Measurements from ENCODE around the gene VPS36. TPM values are rescaled to one million over a fixed set of nuclear protein-coding genes. Genes with fewer than 3 reads are reported as not detected.

Gene VPS36
- total and polyA plus RNA-seq, 11 donors = 15.0 to 38.5 (median 30.9) TPM

DNA sequence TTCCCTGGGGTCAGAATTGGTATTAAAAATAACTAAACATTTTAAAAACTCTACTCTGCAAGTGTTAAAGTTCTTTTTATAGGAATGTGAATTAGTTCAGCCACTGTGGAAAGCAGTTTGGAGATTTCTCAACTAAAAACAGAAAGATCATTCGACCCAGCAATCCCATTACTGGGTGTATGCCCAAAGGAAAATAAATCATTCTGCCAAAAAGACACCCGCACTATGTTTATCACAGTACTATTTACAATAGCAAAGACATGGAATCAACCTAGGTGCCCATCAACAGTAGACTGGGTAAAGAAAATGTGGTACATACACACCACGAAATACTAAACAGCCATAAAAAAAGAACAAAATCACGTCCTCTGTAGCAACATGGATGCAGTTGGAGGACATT is 43.8 kb downstream of the VPS36 start:
- Histone ChIP-seq H3K4me3 (peak overlapping the region in 9 of 12 donors; percentile 45 to 88 (median 72)), H3K27ac (peak overlapping the region; percentile 35 to 87 (median 76)), H3K27me3 (peaks cover 0 to 13% (median 0%) of the 10 kb centered on the region in 9 donors), H3K9me3 (no peaks in the 10 kb centered on the region), H3K36me3 (peaks cover 0 to 24% (median 15%) of the 10 kb centered on the region in 9 donors), H3K4me1 (peaks cover 0 to 19% (median 11%) of the 10 kb centered on the region in 12 donors)
- no peak for DNase-seq
- intact Hi-C loops (cut with DNase I) = loop anchor here in 5 of 10 donors (1.0 to 5.0 kb wide), 4 partner anchors 22 to 46 kb away; partner anchors contain the start of gene VPS36 (in 2 of the 5)
- 60 to 67% (median 65%) methylated on average over 4 of the region's 4 CpGs for WGBS, 4 donors
- TF ChIP-seq, protein P1, sequence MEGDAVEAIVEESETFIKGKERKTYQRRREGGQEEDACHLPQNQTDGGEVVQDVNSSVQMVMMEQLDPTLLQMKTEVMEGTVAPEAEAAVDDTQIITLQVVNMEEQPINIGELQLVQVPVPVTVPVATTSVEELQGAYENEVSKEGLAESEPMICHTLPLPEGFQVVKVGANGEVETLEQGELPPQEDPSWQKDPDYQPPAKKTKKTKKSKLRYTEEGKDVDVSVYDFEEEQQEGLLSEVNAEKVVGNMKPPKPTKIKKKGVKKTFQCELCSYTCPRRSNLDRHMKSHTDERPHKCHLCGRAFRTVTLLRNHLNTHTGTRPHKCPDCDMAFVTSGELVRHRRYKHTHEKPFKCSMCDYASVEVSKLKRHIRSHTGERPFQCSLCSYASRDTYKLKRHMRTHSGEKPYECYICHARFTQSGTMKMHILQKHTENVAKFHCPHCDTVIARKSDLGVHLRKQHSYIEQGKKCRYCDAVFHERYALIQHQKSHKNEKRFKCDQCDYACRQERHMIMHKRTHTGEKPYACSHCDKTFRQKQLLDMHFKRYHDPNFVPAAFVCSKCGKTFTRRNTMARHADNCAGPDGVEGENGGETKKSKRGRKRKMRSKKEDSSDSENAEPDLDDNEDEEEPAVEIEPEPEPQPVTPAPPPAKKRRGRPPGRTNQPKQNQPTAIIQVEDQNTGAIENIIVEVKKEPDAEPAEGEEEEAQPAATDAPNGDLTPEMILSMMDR (IDR thresholded peaks at IDR 0.05) = no peak
- no peak for TF ChIP-seq POLR2A (IDR thresholded peaks at IDR 0.05)
- no peak for ATAC-seq

GRCh38 chr13:52405767-52406494 is 44.5 kb downstream of the VPS36 start, which contains the start of gene THSD1:
TSS of gene THSD1 (minus strand) at chr13:52406172. CDS start at chr13:52402600, 3,572 bp downstream.
- Histone ChIP-seq H3K9me3 (no peaks in the 10 kb centered on the region), H3K4me3 (peak within 1 kb of the TSS; percentile 45 to 88 (median 72)), H3K36me3 (peaks cover 0 to 20% (median 11%) of the 10 kb centered on the region in 9 donors), H3K27ac (peak within 1 kb of the TSS; percentile 35 to 91 (median 76)), H3K4me1 (peaks cover 0 to 19% (median 11%) of the 10 kb centered on the region in 12 donors), H3K27me3 (peaks cover 0 to 13% (median 0%) of the 10 kb centered on the region in 9 donors)
- 1 to 4% (median 2%) methylated on average over 20 to 68 of the region's 68 CpGs for WGBS, 4 donors
- DNase-seq (peak; percentile 84 to 89 (median 86)), ATAC-seq (peak; percentile 76 to 97 (median 94))
- TF ChIP-seq, protein P1 (IDR thresholded peaks at IDR 0.05) = no peak
- peak in 1 of 2 donors; percentile 59 for TF ChIP-seq POLR2A (IDR thresholded peaks at IDR 0.05)
- intact Hi-C loops (cut with DNase I) = loop anchor here in 8 of 10 donors (1.0 to 5.0 kb wide), 6 partner anchors 23 to 46 kb away; partner anchors contain the start of gene VPS36 (in 4 of the 8)

DNA sequence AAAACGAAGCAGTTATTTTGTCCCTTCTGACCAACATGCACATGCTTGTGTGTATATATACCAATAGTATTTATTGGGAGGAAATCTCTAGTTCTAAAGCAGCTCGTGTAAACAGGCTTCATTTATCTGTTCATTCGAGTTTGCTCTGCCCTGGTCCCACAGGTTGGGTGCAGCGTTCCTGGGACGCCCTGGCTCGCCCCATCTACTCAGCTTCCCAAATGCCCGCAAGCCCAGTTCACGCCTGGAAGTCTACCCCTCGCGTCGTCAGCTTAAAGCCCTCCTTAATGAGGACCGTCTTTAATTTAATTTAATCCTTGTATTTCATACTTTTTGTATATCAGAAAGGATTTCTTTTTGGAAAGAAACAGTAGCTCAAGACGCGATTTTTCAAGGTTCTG is 45.1 kb downstream of the VPS36 start:
- TF ChIP-seq, protein P1 (IDR thresholded peaks at IDR 0.05) = no peak
- TF ChIP-seq POLR2A (IDR thresholded peaks at IDR 0.05) = no peak
- intact Hi-C loops (cut with DNase I) = loop anchor here in 6 of 10 donors (1.0 to 5.0 kb wide), 4 partner anchors 42 to 47 kb away; partner anchors contain the start of gene VPS36 (in 3 of the 6)
- Histone ChIP-seq H3K27ac (peak overlapping the region; percentile 35 to 91 (median 76)), H3K36me3 (peaks cover 0 to 17% (median 5%) of the 10 kb centered on the region in 9 donors), H3K27me3 (peaks cover 0 to 13% (median 0%) of the 10 kb centered on the region in 9 donors), H3K4me3 (peak overlapping the region; percentile 45 to 88 (median 72)), H3K9me3 (no peaks in the 10 kb centered on the region), H3K4me1 (peaks cover 0 to 19% (median 11%) of the 10 kb centered on the region in 12 donors)
- DNase-seq (no peak), ATAC-seq (peak in 1 of 4 donors; percentile 29)
- WGBS, 4 donors = 20 to 28% (median 23%) methylated on average over 14 of the region's 14 CpGs

DNA sequence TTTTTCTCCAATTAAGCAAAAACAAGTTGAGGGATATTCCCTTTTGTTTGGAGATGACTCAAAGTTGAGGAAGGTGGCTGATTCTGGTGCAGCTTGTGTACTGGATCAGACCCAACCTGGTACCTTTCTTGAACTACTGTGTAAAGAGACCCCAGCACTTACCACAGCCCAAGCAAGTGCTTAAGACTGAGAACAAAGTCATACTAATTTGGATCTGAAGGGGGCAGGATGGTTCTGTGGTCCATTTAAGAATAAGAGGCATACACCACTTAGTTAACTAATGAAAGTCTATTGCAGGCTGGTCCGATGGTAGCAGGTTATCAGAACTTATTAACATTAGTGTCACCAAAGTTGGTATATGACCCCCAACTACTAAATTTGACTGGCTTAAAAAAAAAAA is 50.7 kb downstream of the VPS36 start:
- intact Hi-C loops (cut with DNase I) = loop anchor here in 2 of 10 donors (5.0 to 10.0 kb wide), 3 partner anchors 45 to 55 kb away; partner anchors contain the start of gene VPS36 (in 1 of the 2)
- TF ChIP-seq POLR2A (IDR thresholded peaks at IDR 0.05) = no peak
- TF ChIP-seq, protein P1 (IDR thresholded peaks at IDR 0.05) = peak in 7 of 12 donors; percentile 18 to 33 (median 23)
- peak in 2 of 4 donors; percentile 36 to 61 for ATAC-seq

More for the DNA sequence above, 50.7 kb downstream of the VPS36 start:
- WGBS, 4 donors = 65 to 84% (median 77%) methylated on average over 1 of the region's 1 CpG
- DNase-seq = no peak
- peaks cover 0 to 41% (median 6%) of the 10 kb centered on the region in 9 donors for H3K36me3 ChIP-seq
- no peak overlapping the region for H3K27ac ChIP-seq
- H3K27me3 ChIP-seq = no peaks in the 10 kb centered on the region
- no peak overlapping the region for H3K4me3 ChIP-seq
- peaks cover 0 to 45% (median 14%) of the 10 kb centered on the region in 12 donors for H3K4me1 ChIP-seq
- no peaks in the 10 kb centered on the region for H3K9me3 ChIP-seq
